Activated naive CD4-positive, alpha-beta T cell treated with anti-CD3 and anti-CD28 coated beads, Interleukin-2, amount 50 U/mL, for 72 hours (primary cell): ENCODE data around the gene CTTN. TPM values are rescaled to one million over a fixed set of nuclear protein-coding genes. Genes with fewer than 3 reads are reported as not detected.
A peak's percentile ranks its signal among the peaks of the same experiment; 100 is the strongest.

Source experiments
- ATAC-seq, 2 donors: fragments of 150-1000 bp; cut with Tn5 transposase; 2 replicates each; pipeline ENCODE4 v1.10.0; 2021; ENCODE audit warnings: mild to moderate bottlenecking in 2 of 2, moderate library complexity in 2 of 2
- DNase-seq, 2 donors: peaks; one replicate each; pipeline ENCODE4 v3.0.0; 2021 to 2022; ENCODE audit warnings: low spot score in 2 of 2
- H3K27ac Mint-ChIP-seq, 2 donors: one replicate each; pipeline ENCODE4 v1.8.0; 2022; ENCODE audit warnings: mild to moderate bottlenecking in 2 of 2, mixed read lengths in 2 of 2
- H3K36me3 Mint-ChIP-seq, 2 donors: one replicate each; pipeline ENCODE4 v1.8.0; 2022; ENCODE audit warnings: mixed read lengths in 2 of 2
- H3K9me3 Mint-ChIP-seq, 2 donors: one replicate each; pipeline ENCODE4 v1.8.0; 2022; ENCODE audit warnings: mixed read lengths in 2 of 2
- total RNA-seq, 2 donors: library from RNA; stranded (reverse); gene quantifications; one replicate each; pipeline ENCODE4 v1.2.3, GENCODE V29; 2022

The CTTN gene
- total RNA-seq: 10 to 100 TPM in 1 of 2 donors, 1 to 10 TPM in 1; 9.7 to 45.1 TPM

DNA sequence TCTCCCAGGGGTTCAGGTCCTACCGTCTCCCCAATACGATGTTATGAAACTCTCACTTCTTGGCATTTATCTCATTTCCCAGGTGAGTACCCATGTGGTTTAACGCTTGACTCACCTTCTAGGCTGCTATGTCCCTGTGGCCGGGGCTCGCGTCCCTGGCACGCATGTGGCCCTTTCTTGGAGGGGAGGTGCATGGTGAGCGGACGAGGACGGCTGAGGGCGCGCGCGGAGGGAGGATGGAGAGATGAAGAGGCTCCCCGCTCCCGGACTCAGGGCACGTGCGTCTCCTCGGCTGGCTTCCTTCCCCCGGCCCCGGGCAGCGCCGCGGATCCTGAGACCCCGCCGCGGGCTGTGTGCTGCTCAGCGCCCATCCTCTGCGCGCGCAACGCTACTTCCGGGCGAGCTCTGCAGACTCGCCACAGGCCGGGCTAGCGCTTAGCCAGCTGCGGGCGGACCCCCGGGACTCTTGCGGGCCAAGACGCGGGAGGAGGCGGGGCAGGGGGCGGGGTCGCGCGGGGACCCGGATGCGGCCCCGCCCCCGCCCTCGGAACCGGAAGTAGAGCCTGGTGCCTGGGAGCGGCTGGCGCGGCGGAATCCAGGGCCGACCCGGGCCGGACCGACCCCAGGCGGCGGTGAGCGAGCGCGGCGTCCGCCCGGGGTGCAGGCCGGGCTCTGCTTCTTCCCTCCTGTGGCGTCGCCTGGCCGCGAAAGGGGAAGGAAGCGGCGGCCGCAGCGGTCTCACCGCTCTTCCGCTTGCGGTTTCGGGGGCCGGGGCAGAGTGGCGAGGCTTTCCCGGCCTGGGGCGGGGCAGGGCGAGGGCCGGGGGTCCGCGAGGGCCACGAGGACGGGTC, at the start of gene CTTN:
CTTN (plus strand) TSS at position 547 of the 851 bp plus-strand sequence. CDS start 8,769 bp downstream, outside the sequence.
- DNase-seq (peak; percentile 65 to 87), ATAC-seq (peak; percentile 78 to 89)
- H3K36me3 Mint-ChIP-seq: peaks cover 7 to 13% of the 10 kb centered on the region in 2 donors
- H3K9me3 Mint-ChIP-seq: no peaks in the 10 kb centered on the region
- H3K27ac Mint-ChIP-seq: peak within 1 kb of the TSS; percentile 80 to 93

DNA sequence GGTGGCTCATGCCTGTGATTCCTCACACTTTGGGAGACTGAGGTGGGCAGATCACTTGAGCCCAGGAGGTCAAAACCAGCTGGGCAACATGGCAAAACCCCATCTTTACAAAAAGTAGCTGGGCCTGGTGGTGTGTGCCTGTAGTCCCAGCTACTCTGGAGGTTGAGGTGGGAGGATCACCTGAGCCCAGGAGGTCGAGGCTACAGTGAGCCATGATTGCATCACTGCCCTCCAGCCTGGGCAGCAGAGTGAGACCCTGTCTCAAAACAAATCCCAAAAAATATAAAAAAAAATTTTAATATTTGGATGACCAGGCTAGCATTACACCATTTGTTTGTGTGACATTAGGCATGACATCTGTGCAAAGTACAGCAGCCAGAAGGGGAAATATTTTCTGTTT, 49.7 kb upstream of the CTTN start:
- DNase-seq: no peak
- Mint-ChIP-seq H3K27ac (no peak overlapping the region), H3K36me3 (peaks cover 0 to 10% of the 10 kb centered on the region in 2 donors), H3K9me3 (no peaks in the 10 kb centered on the region)
- no peak for ATAC-seq

DNA sequence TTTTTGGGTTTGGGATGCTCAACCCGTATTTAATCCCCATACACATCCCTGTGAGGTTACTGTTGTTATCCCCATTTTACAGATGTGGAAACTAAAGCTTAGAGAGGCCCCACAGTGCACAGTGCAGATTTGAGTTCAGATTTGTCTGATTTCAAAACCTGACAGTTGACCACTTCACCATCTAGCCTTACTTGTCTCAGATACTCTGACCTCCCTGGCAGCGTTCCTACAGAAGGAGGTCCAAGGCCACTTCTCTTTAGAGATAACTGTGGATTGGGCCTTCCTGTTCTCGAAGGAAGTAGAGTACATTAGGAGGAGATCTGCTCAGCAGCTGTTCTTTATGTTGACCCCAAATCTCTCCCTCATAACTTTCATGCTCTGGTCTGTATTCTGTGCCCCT, 46.7 kb upstream of the CTTN start:
- ATAC-seq (no peak), DNase-seq (no peak)
- Mint-ChIP-seq H3K27ac (peak overlapping the region in 1 of 2 donors; percentile 81), H3K9me3 (no peaks in the 10 kb centered on the region), H3K36me3 (peaks cover 0 to 13% of the 10 kb centered on the region in 2 donors)

DNA sequence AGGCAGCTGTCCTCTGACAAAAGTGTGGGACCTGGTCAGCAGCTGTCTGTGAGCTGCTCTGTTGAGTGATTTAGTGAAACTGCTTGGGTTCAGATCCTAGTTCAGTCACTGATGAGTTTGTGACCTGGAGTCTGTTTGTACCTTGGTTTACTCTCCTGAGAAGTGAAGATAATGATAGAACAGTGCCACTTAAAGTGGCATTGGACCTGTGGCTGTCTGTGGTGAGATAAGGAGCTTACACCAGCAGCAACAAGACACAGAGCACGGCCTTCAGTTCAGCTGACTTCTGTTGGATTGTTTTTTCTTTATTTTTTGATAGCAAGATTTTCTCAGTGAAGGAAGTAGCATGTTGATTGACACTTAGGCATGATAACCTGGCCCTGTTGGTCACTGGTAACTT, 46.2 kb upstream of the CTTN start:
- ATAC-seq (no peak), DNase-seq (no peak)
- Mint-ChIP-seq H3K27ac (peak overlapping the region in 1 of 2 donors; percentile 81), H3K36me3 (peaks cover 0 to 17% of the 10 kb centered on the region in 2 donors), H3K9me3 (no peaks in the 10 kb centered on the region)

DNA sequence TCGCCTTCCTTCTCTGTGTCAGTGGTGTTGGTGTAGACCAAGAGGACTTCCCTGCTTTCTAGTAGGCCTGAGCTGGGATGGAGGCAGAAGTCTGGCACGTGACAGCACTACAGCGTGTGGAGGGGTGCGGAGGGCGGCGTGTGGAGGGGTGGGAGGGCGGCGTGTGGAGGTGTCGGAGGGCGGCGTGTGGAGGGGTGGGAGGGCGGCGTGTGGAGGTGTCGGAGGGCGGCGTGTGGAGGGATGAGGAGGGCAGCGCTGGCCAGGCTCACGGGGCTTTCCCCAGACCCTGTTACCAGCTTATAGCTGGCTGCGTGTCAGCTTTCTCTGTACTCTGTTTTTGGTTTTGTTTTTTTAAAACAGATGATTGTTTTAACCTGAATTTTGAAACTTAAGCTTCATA, 45.7 kb upstream of the CTTN start:
- Mint-ChIP-seq H3K27ac (no peak overlapping the region), H3K36me3 (peaks cover 0 to 17% of the 10 kb centered on the region in 2 donors), H3K9me3 (no peaks in the 10 kb centered on the region)
- ATAC-seq (no peak), DNase-seq (no peak)

DNA sequence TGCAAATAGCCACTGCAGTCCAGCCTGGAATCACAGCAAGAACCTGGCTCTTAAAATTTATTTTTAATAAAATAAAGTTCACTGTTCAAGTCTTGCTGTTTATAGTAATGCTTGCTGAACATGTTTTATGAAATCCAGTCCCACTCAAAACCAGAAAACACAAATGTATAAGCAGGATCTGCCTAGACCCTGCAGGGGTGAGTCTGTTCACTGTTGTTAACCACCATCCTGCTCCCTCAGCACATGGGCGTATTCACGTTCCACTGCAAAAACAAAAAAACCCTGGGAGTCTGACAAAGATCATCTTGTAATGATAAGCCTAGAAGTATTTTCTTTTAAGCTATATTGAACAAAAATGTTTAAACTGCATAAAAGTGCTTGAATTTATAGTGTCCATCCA, 45.0 kb upstream of the CTTN start:
- Mint-ChIP-seq H3K9me3 (no peaks in the 10 kb centered on the region), H3K36me3 (peaks cover 0 to 17% of the 10 kb centered on the region in 2 donors), H3K27ac (peak overlapping the region in 1 of 2 donors; percentile 36)
- DNase-seq (no peak), ATAC-seq (no peak)

DNA sequence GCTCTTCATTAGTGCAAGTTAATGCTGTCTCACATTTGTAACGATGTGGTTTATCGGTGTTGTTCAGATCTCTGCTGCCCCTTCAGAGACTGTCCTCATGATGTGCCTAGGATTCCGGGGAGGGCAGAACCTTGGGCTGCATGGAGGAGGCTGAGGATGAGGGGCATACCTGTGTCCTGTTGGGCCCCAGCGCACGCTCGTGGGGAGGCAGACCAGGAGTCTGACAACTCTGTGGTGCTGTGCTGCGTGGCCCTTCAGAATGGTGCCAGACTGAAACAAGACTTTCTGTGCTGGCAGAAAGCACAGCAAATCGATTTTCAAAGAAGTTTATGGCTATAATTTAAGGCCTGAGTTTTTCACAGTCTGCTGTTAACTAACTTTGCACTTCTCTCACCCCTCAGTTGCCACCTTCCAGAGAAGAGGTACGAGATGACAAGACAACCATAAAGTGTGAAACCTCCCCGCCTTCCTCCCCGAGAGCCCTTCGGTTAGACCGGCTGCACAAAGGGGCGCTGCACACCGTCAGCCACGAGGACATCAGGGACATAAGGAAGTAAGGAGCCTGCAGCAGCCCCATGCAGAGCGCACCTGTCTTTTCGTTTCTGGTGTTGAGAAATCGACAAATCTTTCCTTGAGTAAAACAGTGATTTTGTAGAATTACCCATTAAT, 44.3 kb upstream of the CTTN start:
- Mint-ChIP-seq H3K27ac (no peak overlapping the region), H3K36me3 (peaks cover 0 to 18% of the 10 kb centered on the region in 2 donors), H3K9me3 (no peaks in the 10 kb centered on the region)
- ATAC-seq: no peak
- DNase-seq: no peak

DNA sequence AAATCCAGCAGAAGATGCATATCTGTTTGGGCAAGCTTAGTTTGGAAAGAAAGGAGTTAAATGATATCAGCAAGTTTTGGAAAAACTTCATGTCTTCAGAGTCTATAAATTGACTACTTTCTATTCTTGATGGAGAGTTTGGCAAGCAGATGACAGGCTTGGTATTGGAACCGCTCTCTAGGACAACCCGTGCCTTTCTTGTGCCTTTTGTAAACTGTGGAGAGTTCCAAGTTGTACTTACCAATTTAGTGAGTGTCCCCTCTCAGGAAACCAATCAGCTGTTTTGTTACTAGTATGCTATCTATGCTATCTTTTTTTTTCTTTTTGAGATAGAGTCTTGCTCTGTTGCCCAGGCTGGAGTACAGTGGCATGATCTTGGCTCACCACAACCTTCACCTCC, 43.7 kb upstream of the CTTN start:
- Mint-ChIP-seq H3K27ac (no peak overlapping the region), H3K9me3 (no peaks in the 10 kb centered on the region), H3K36me3 (peaks cover 0 to 21% of the 10 kb centered on the region in 2 donors)
- no peak for DNase-seq
- ATAC-seq: no peak

DNA sequence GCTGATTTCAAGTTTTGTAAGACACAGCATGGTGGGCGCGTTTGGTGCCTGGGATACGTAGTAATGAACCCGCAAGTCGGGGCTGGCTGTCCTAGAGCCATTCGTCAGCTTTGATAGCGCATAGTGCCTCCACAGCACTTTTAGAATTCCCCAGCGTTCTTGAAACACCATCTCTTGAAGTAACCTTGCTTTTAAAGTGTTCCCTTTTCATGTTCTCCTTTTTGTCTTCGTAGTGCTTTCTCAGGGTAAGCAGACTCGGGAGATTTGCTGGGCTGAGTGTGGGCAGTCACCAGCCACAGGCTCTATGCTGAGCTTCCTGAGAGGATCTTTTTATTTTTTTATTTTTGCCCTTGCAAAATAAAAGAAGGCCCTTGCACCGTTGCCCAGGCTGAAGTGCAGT, 39.6 kb upstream of the CTTN start:
- no peak overlapping the region for H3K27ac Mint-ChIP-seq
- ATAC-seq (no peak), DNase-seq (no peak)
- H3K36me3 Mint-ChIP-seq: peaks cover 13 to 22% of the 10 kb centered on the region in 2 donors
- no peaks in the 10 kb centered on the region for H3K9me3 Mint-ChIP-seq

DNA sequence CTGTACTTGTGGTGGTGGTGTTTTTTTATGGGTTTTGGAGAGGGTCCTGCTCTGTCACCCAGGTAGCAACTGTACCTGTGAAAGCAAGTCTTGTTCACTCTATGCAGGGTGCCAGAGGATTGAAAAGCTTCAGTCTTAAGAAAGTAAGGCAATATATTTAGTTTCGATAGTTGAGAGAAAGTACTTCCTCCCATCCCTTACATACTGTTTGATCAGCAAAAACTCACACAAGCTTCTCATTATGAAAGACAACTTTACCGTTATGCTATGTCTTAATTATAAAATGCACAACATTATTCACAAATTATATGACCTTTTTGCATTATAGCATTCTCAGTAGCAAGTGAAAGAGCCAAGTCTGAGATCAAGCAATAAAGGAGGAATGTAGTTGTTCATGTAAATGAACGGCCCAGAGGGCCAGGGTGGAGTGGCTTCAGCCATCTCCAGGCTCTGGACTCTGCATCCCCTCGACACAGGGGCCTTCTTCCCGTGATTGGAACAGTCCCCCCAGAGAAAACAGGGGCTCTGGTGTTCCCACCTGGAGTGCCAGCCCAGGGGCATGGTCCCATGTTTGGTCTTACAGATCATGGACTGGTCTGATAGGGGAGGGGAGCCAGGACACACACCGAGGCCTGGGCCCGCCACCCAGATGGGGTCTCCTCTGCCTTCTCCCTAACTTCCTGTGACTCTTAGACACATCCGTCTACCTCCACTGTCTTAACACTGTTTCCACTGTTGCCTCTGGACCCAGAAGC, 38.7 kb upstream of the CTTN start:
- H3K27ac Mint-ChIP-seq: no peak overlapping the region
- H3K36me3 Mint-ChIP-seq: peaks cover 22% of the 10 kb centered on the region in 2 donors
- DNase-seq (no peak), ATAC-seq (no peak)
- no peaks in the 10 kb centered on the region for H3K9me3 Mint-ChIP-seq

DNA sequence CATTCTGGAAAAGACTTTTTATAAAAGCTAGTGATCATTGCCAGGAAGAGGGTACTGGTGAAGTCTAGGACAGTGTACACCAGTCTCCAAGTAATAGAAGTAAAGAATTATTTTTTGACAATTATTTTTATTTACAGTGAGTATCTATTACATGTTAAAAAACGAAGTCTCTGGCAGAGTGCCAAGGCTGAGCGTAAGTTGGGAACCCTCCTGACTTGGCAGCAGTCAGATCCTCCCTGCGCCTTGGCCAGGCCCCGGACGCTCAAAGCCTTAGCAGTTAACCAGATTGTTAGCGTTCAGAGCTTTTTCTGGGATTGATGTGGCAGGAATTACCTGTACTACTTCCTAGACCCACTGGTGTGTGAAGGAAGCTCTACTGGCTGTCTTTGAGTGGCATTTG, 38.1 kb upstream of the CTTN start:
- peaks cover 20 to 25% of the 10 kb centered on the region in 2 donors for H3K36me3 Mint-ChIP-seq
- DNase-seq: no peak
- H3K27ac Mint-ChIP-seq: no peak overlapping the region
- no peak for ATAC-seq
- no peaks in the 10 kb centered on the region for H3K9me3 Mint-ChIP-seq

DNA sequence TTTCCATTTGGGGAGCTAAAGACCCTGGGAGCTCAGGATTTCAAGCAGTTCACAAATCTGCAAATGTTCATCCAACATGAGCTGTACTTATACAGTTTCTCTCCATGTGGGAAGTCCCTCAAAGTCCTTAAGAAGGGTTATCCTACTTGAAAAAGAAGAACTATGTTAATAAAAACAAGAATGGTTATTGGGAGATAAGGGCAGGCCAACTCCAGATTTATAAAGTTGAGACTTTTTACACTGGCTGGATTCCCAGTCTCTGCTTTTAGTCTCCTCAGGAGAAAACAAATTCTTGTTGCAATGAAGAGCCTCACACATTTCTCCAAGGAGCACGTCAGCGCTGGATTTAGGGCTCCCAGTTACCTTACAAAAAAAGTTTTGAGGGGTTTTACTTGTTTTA, 34.2 kb upstream of the CTTN start:
- ATAC-seq (no peak), DNase-seq (no peak)
- Mint-ChIP-seq H3K27ac (peak overlapping the region in 1 of 2 donors; percentile 85), H3K9me3 (no peaks in the 10 kb centered on the region), H3K36me3 (peaks cover 8 to 33% of the 10 kb centered on the region in 2 donors)

DNA sequence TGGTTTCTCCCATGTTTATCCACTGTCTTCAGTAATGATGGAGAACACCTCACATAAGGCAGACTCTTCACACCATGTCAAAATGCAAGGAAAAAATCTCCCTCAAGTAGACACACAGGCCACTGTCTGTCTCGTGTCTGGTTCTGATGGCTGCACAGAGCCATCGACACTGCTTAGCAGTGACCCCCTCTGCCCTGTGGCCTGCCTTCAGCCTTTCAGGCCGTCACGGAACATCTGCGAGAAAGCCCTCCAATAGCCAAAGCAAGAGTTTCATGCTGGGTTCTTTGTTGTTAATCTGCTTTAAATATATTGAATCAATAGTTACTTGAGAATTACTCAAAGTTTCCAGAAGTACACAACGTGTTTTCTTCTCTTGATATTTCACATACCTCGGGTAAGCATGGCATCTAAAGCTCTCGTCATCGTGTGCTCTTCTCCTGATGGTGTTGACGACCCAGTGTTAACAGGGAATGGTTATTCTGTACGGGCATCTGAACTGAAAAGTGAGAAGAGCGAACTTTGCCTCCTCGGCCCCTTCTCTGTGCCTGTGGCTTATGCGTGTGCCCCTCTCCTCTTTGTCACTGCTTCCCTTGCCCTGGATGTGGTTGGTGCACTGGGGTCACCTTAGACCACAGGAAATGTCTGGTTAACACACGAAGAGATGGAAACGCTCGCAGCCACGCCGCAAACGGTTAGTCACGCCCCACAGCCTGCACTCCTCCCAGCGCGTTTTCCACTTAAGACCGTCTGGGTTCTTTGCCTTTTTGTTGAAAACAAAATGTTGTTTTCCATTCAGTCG, 33.4 kb upstream of the CTTN start:
- DNase-seq: peak; percentile 74 to 87
- no peaks in the 10 kb centered on the region for H3K9me3 Mint-ChIP-seq
- peak; percentile 95 to 99 for ATAC-seq
- H3K27ac Mint-ChIP-seq: peak overlapping the region; percentile 85 to 93
- peaks cover 6 to 40% of the 10 kb centered on the region in 2 donors for H3K36me3 Mint-ChIP-seq

DNA sequence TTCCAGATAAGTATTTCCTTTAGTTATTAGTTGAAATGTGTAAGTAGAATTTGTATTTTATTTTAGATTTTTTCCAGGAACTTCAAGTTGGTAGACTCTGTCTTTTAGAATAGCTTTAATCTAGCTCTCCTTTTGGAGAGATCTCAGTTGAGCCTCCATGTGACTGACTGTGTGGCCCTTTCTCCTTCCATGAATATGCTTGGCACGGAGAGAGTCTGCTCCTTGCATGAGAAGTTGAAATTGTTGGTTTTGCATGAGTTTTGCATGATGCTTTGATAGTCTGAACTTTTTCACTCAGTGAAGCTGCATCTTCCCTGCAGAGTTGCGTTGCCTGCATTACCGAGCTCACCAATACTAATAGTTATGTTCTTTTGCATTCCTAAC, 32.8 kb upstream of the CTTN start:
- no peaks in the 10 kb centered on the region for H3K9me3 Mint-ChIP-seq
- peaks cover 6 to 43% of the 10 kb centered on the region in 2 donors for H3K36me3 Mint-ChIP-seq
- DNase-seq: no peak
- peak overlapping the region; percentile 85 to 93 for H3K27ac Mint-ChIP-seq
- peak; percentile 20 to 23 for ATAC-seq

DNA sequence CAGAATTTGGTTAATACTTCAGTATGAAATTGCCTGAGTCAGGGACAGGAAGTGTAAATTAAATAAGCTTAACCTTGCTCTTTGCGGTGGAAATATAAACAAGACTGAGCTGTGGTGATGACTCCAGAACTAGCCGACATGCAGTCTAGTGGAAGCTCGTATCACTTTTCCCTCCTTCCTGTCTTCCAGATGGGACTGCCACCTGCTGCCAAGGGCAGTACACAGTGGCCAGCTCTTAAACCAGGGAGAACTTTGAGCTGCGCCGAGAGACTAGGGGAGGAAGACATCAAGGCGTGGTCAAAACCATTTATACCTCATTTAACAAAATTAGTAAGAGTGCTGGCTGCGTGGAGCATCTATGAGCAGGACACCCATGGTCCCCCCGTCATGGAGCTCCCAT, 31.3 kb upstream of the CTTN start:
- Mint-ChIP-seq H3K27ac (no peak overlapping the region), H3K36me3 (peaks cover 10 to 48% of the 10 kb centered on the region in 2 donors), H3K9me3 (peaks cover 5 to 6% of the 10 kb centered on the region in 2 donors)
- ATAC-seq (no peak), DNase-seq (no peak)

DNA sequence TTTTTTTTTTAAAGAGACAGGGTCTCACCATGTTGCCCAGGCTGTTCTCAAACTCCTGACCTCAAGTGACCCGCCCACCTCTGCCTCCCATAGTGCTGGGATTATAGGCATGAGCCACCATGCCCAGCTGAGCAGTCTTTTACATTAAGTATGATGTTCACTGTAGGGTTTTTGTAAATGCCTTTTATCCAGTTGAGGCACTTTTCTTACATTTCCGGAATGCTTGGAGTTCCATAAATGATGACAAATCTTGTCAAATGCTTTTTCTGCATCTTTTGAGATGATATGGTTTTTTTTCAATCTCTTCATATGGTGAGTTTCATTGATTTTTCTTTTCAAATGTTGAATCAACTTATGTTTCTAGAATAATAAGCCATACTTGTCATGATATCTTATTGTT, 29.4 kb upstream of the CTTN start:
- ATAC-seq (no peak), DNase-seq (no peak)
- Mint-ChIP-seq H3K9me3 (peaks cover 5 to 6% of the 10 kb centered on the region in 2 donors), H3K27ac (no peak overlapping the region), H3K36me3 (peaks cover 13 to 35% of the 10 kb centered on the region in 2 donors)
